HG03060 (cell line): Measurements from ENCODE around the gene CTAGE8.
"Not testable (repeated sequence)": the region's sequence is repeated elsewhere in the genome, so short reads cannot be mapped to it uniquely, and the experiment has no call there.

ENCODE experiments used
- ATAC-seq: cut with Tn5 transposase; IDR thresholded peaks from one replicate; pipeline ENCODE4 v1.9.1; 2021; ENCODE audit warnings: low read depth, moderate number of reproducible peaks; ENCODE audit not compliant: unreplicated experiment

CTAGE8 gene

GRCh38 chr7:144269188-144269587, at the start of gene CTAGE8:
Gene CTAGE8 (minus strand): TSS chr7:144269288. CDS start chr7:144269250, 38 bp downstream.
- not testable (repeated sequence) for ATAC-seq

GRCh38 chr7:144317537-144317936, 48.4 kb upstream of the CTAGE8 start:
- not testable (repeated sequence) for ATAC-seq

GRCh38 chr7:144311872-144312469, 42.9 kb upstream of the CTAGE8 start, which contains the start of gene OR2A1:
Gene OR2A1 (plus strand): TSS chr7:144312419. CDS start chr7:144318125, 5,706 bp downstream.
- ATAC-seq, result not testable (repeated sequence)

GRCh38 chr7:144311218-144311617, 42.1 kb upstream of the CTAGE8 start:
- ATAC-seq, result not testable (repeated sequence)

GRCh38 chr7:144309702-144310101, 40.6 kb upstream of the CTAGE8 start:
- not testable (repeated sequence) for ATAC-seq

- not testable (repeated sequence) for ATAC-seq
Observed at GRCh38 chr7:144305156-144305555, 36.1 kb upstream of the CTAGE8 start.

GRCh38 chr7:144303607-144304006, 34.5 kb upstream of the CTAGE8 start:
- ATAC-seq, result not testable (repeated sequence)

- not testable (repeated sequence) for ATAC-seq
Observed at GRCh38 chr7:144302578-144303303, 33.7 kb upstream of the CTAGE8 start.

GRCh38 chr7:144293794-144294499, 24.9 kb upstream of the CTAGE8 start:
- peak; percentile 38 for ATAC-seq

- not testable (repeated sequence) for ATAC-seq
Observed at GRCh38 chr7:144292384-144293161, 23.5 kb upstream of the CTAGE8 start.

GRCh38 chr7:144291607-144292006, 22.5 kb upstream of the CTAGE8 start:
- not testable (repeated sequence) for ATAC-seq

GRCh38 chr7:144287171-144287784, 18.2 kb upstream of the CTAGE8 start:
- ATAC-seq, result not testable (repeated sequence)

- ATAC-seq, result not testable (repeated sequence)
Observed at GRCh38 chr7:144283716-144284115, 14.6 kb upstream of the CTAGE8 start.

GRCh38 chr7:144282490-144282889, 13.4 kb upstream of the CTAGE8 start:
- ATAC-seq, result not testable (repeated sequence)

GRCh38 chr7:144281981-144282380, 12.9 kb upstream of the CTAGE8 start:
- not testable (repeated sequence) for ATAC-seq

- not testable (repeated sequence) for ATAC-seq
Observed at GRCh38 chr7:144280010-144280409, 10.9 kb upstream of the CTAGE8 start.

- not testable (repeated sequence) for ATAC-seq
Observed at GRCh38 chr7:144275281-144275680, 6.2 kb upstream of the CTAGE8 start.

GRCh38 chr7:144264692-144265091, 4.4 kb downstream of the CTAGE8 start, which contains the start of gene OR2A7:
Gene OR2A7 (minus strand): TSS chr7:144264792. CDS start chr7:144259628, 5,164 bp downstream.
- not testable (repeated sequence) for ATAC-seq

GRCh38 chr7:144262128-144262527, 7.0 kb downstream of the CTAGE8 start:
- ATAC-seq, result not testable (repeated sequence)

GRCh38 chr7:144259067-144259466, 10.0 kb downstream of the CTAGE8 start:
- not testable (repeated sequence) for ATAC-seq
